Umbilical cord (tissue), 2 donors: Measurements from ENCODE around the gene SCNN1G. TPM values are rescaled to one million over a fixed set of nuclear protein-coding genes. Genes with fewer than 3 reads are reported as not detected.
A peak's percentile ranks its signal among the peaks of the same experiment; 100 is the strongest.
"Not testable (repeated sequence)": the region's sequence is repeated elsewhere in the genome, so short reads cannot be mapped to it uniquely, and the experiment has no call there.

ENCODE experiments used
- DNase-seq: peaks from one replicate; pipeline ENCODE4 v3.0.0-alpha.2; 2015; ENCODE audit warnings: low spot score
- total RNA-seq: library from RNA; depleted of rRNA; stranded (reverse); fragments of >200 nt; gene quantifications from one replicate; pipeline ENCODE4 v1.2.3, GENCODE V29; 2014; ENCODE audit warnings: low replicate concordance; ENCODE audit not compliant: insufficient read depth

The SCNN1G gene, protein sequence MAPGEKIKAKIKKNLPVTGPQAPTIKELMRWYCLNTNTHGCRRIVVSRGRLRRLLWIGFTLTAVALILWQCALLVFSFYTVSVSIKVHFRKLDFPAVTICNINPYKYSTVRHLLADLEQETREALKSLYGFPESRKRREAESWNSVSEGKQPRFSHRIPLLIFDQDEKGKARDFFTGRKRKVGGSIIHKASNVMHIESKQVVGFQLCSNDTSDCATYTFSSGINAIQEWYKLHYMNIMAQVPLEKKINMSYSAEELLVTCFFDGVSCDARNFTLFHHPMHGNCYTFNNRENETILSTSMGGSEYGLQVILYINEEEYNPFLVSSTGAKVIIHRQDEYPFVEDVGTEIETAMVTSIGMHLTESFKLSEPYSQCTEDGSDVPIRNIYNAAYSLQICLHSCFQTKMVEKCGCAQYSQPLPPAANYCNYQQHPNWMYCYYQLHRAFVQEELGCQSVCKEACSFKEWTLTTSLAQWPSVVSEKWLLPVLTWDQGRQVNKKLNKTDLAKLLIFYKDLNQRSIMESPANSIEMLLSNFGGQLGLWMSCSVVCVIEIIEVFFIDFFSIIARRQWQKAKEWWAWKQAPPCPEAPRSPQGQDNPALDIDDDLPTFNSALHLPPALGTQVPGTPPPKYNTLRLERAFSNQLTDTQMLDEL
- total RNA-seq = 0.48 TPM

GRCh38 chr16:23182679-23183542, at the start of gene SCNN1G:
Gene SCNN1G, plus strand, starts transcription at chr16:23182745. Its CDS starts 3,527 bp downstream, at chr16:23186272.
- no peak for DNase-seq

DNA sequence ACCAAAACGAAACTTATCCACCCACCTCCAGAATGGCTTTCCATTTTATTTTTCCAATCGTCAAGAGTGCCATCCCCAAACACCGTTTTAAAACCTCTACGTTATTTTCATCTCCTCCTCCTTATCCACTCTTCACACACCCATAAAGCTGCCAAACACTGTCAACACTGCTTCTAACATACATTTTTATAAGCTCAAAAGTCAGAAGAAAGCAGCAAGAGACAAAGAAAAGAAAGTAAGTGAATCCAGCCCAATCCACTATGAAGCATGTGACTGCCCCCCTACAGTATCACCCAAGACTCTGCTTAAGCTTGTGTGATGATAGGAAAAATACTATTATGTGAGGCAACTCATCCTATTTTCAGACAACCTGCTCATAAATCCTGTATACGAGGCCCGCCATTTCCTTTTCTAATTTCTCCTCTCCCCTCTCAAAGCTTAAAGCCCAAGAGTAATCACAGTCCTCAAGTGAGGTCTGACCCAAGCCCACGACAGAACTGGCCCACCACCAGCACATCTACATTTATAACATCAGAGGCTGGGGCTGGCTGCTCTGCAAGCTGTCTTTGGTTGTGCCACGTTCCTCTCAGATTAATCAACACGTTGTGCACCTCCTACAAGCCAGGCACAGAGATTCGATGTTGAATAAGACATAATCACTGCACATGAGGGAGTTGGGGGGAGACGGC, 49.6 kb upstream of the SCNN1G start:
- DNase-seq = no peak

- no peak for DNase-seq
Measured at GRCh38 chr16:23134274-23134673, 48.3 kb upstream of the SCNN1G start.

GRCh38 chr16:23137256-23137655, 45.3 kb upstream of the SCNN1G start:
- DNase-seq = no peak

- DNase-seq = peak; percentile 39
Measured at GRCh38 chr16:23137818-23138217, 44.7 kb upstream of the SCNN1G start.

- no peak for DNase-seq
Measured at GRCh38 chr16:23140107-23140506, 42.4 kb upstream of the SCNN1G start.

DNA sequence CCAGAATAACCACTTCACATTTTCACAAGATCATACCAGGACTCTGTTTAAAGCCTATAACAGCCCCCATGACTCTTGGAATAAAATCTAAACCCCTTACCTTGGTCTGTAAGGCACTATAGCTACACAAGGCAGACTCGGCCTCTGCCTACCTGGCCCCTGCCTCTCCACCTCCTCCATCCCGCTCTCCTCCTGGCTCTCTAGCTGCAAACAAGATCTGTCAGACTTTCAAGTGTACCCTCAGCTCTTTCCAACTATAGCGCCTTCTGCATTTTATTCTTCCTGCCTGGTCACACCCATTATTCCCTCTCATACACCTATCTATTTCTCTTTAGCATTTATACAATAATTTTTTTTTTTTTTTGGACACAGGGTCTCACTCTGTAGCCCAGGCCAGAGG, 41.5 kb upstream of the SCNN1G start:
- DNase-seq = no peak

GRCh38 chr16:23141500-23141899, 41.0 kb upstream of the SCNN1G start:
- DNase-seq = no peak

DNA sequence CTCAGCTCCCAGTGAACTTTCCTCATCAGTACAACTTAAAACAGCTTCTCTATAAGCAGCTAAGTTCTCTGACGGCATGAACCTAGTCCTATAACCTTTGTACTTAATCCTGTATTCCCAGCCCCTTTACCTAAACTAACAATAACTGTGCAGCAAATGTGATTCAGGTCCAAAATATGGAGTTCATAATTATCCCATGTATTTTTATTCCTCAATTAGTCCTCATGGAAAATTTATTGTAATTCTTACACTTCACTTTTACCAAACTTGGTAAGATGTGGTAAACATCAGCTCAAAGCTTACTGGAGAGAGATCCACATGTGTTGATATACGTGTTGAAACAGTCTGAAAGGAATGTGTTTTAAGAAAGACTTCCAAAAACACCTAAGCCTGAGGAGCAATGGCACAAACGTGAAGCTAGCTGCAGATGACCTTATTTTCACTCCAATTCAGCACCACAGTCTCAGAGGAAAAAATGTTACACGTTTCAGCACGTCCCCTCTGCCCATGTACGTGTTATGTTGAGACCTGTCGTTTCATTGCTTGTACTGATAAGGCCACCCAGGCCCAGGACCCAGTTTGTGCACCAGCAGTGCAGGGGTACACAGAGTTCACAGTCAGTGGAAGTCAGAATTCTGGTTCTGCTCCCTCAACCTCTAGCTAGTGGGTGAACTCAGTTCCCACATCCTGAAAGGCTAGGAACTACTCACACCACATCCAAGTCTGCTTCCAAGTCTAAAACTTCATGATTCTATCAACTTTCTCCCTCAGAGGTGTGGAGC, 40.4 kb upstream of the SCNN1G start:
- peak; percentile 78 for DNase-seq

DNA sequence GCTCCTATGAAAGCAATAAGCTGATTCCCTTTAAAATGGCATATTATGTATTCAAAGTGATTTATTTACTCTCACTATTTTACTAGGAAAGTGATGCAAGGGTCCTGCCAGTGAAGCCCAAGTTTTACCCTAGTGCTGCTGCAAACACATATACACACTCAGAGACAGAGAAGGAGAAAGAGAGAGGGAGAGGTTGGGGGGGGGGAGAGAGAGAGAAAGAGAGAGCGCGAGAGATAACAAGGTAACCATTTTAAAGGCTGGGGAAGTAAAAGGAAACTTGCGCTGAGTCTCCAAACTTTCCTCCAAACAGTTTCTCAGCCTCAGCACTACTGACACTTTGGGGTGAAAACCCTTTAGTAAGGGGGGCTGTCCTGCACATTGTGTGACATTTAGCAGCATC, 39.2 kb upstream of the SCNN1G start:
- DNase-seq = no peak

- DNase-seq = not testable (repeated sequence)
Measured at GRCh38 chr16:23144393-23144792, 38.2 kb upstream of the SCNN1G start.

DNA sequence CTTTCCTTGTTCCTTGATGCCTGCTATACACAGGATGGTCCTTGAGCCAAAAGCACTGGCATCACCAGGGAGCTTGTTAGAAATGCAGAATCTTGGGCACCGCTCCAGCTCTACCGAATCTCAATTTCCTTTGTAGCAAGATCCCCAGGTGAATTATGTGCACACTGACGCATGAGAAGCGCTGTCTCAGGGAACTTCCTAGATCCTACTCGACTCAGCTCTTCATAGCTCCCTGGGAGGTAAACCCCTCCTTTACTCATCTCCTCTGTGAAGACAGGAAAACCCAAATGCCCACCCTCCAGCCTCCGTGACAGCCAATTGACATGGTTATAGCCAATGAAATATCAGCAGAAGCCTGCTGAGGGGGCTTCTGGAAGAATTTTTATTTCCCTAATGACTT, 37.4 kb upstream of the SCNN1G start:
- no peak for DNase-seq

DNA sequence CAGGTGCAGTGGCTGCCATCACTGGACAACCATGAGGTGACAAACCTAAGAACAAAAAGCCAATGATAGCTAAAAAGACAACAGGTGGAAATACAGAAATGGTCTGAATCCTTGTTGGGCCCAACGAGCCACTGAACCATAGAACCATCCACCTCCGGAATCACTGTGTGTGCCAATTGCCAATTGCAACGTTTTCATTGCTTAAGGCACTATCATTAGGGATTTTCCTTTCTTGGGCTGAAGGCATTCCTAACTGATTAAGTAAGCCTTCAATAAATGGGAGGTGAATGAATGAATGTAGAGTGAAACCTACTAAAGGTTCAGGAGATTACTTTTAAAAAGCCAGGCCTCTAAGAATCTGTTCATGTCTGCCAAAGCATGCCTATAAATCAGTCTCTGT, 36.9 kb upstream of the SCNN1G start:
- DNase-seq = no peak

DNA sequence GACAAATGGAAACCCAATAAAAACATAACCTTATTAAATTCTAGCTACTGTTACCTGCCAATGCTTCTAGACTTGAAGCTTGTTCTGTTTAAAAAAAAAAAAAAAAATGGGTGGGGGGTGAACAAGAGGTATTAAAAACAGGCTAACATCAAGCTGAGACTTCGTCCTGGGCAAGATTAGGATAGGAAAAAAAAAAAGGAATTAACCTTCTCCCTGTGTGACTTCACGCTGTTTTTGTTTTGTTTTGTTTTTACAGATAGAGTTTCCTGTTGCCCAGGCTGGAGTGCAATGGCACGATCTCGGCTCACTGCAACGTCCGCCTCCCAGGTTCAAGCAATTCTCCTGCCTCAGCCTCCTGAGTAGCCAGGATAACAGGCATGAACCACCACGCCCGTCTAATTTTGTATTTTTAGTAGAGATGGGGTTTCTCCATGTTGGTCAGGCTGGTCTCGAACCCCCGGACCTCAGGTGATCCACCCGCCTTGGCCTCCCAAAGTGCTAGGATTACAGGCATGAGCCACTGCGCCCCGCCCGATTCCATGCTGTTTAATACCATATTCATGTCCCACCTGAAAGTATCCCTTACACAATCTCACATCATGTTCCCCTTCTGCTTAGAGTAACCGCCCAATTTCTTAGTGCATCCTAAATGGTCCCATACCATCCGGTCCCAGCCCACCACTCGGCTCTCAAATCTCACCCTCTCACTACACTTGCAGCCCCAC, 35.5 kb upstream of the SCNN1G start:
- no peak for DNase-seq

- no peak for DNase-seq
Measured at GRCh38 chr16:23147666-23148065, 34.9 kb upstream of the SCNN1G start.

GRCh38 chr16:23148166-23148512, 34.4 kb upstream of the SCNN1G start:
- no peak for DNase-seq

- peak; percentile 33 for DNase-seq
Measured at GRCh38 chr16:23148513-23149266, 33.9 kb upstream of the SCNN1G start.

GRCh38 chr16:23149267-23149992, 33.1 kb upstream of the SCNN1G start, which contains the start of gene USP31:
Gene USP31, minus strand, starts transcription at chr16:23149452. Its CDS starts 182 bp downstream, at chr16:23149270.
- DNase-seq = peak; percentile 98

DNA sequence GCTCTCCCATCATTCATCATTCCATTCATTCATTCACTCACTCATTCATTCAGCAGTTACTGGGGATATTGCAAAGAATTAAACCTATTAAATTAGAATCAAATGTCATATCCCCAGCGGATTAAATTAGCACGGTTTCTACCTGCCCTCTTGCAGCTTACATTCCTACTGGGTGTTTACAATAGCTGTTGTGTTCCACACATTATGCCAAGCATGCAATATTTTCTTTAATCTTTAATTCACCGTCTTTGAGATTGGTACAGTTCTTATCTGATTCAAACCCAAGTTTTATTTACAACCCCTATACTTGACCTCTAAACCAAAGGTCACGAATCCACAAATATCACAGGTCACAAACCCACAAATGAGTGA, 32.6 kb upstream of the SCNN1G start:
- DNase-seq = no peak
